ENCODE results near the gene LGR4.

GRCh38 chr11:27481992-27482391 is 9.4 kb upstream of the LGR4 start:
- TF ChIP-seq CTCF (conservative IDR thresholded peaks at IDR 0.05; ENCODE audit: low read length), result no peak
- TF ChIP-seq EZH2phosphoT487 (IDR thresholded peaks at IDR 0.05; ENCODE audit: borderline replicate concordance, low read depth, low read length), result no peak

Data from OCI-LY7 (cell line).